K562 (cell line): Measurements from ENCODE around the gene OCIAD1. TPM values are rescaled to one million over a fixed set of nuclear protein-coding genes. Genes with fewer than 3 reads are reported as not detected.

Experiments used
- ATAC-seq: fragments of 200-7000 bp; cut with Tn5 transposase; 3 replicates; pipeline ENCODE4 v1.9.1; 2020; ENCODE audit warnings: moderate library complexity
- BruUV-seq: library from RNA; stranded (reverse); fragments of 400-500 nt; replicated peaks from 2 replicates; lab custom pipeline; 2021; lab: Mats Ljungman, UMichigan
- CTCF ChIA-PET: fragments of 300-600 bp; formaldehyde crosslinking; extraction: SDS; loops from one replicate; lab custom pipeline; 2021; ENCODE audit warnings: low intra/inter-chr PET ratio; lab: Yijun Ruan, JAX
- POLR2A ChIA-PET: fragments of 300-600, 350-650 bp; sonication (Branson Sonifier 250); formaldehyde crosslinking; extraction: SDS; loops from one replicate; lab custom pipeline; 2021; ENCODE audit warnings: antibody characterized with exemption, inconsistent platforms; lab: Yijun Ruan, JAX
- DNase-seq, 4 experiments: peaks; one replicate each; pipeline versions ENCODE4 v3.0.0 to v3.0.0-alpha.2; 2011 to 2018; ENCODE audit warnings: low spot score in 3 of 4, mixed read lengths in 3 of 4; ENCODE audit errors: extremely low read depth in 1 of 4
- FAIRE-seq: peaks from 2 replicates; lab custom pipeline; 2011; peaks lifted over from hg19 to GRCh38; lab: Jason Lieb, UNC
- H2AFZ ChIP-seq: 2 replicates; pipeline ENCODE4 v1.6.0; 2011; ENCODE audit warnings: low read depth, low read length, control low read depth, inconsistent platforms
- H3K27ac ChIP-seq: fragments of 200-600 bp; 3 replicates; pipeline ENCODE4 v1.8.0; 2011; ENCODE audit warnings: low read depth, mild to moderate bottlenecking, control low read depth, inconsistent platforms, low read length, moderate library complexity, mixed read lengths; ENCODE audit errors: extremely low read depth
- H3K27me3 ChIP-seq, 2 experiments: fragments of 300-600 bp in 1 of 2; 2 replicates in 1 of 2; 3 replicates in 1 of 2; pipeline versions ENCODE4 v1.6.0 to v1.8.0; 2011; ENCODE audit warnings: inconsistent platforms in 2 of 2, low read length in 2 of 2, mild to moderate bottlenecking in 1 of 2, mixed read lengths in 1 of 2, moderate library complexity in 1 of 2; ENCODE audit not compliant: control insufficient read depth in 2 of 2, insufficient read depth in 2 of 2
- H3K36me3 ChIP-seq: fragments of 300-600 bp; 3 replicates; pipeline ENCODE4 v1.8.0; 2011; ENCODE audit warnings: mild to moderate bottlenecking, low read length, inconsistent platforms; ENCODE audit not compliant: control insufficient read depth, insufficient read depth
- H3K4me1 ChIP-seq, 2 experiments: fragments of 200-600 bp in 1 of 2; replicated peaks in 1 of 2; 2 replicates in 1 of 2; 3 replicates in 1 of 2; pipeline versions ENCODE4 v1.5.1 to v1.8.0; 2011; ENCODE audit warnings: inconsistent platforms in 2 of 2, low read length in 2 of 2, mild to moderate bottlenecking in 1 of 2, mixed read lengths in 1 of 2, moderate library complexity in 1 of 2; ENCODE audit not compliant: control insufficient read depth in 2 of 2, insufficient read depth in 2 of 2
- H3K4me2 ChIP-seq: 2 replicates; pipeline ENCODE4 v1.6.1; 2011; ENCODE audit warnings: low read length, control low read depth, inconsistent platforms, mixed read lengths; ENCODE audit not compliant: insufficient read depth
- H3K4me3 ChIP-seq: fragments of 200-600 bp; sonication (generic), shearing (Covaris generic); 2 replicates; pipeline ENCODE4 v1.5.1; 2016; ENCODE audit warnings: control low read depth, inconsistent platforms
- H3K79me2 ChIP-seq: fragments of 200-600 bp; 3 replicates; pipeline ENCODE4 v1.8.0; 2011; ENCODE audit warnings: low read length, inconsistent platforms; ENCODE audit not compliant: control insufficient read depth, insufficient read depth
- H3K9ac ChIP-seq, 2 experiments: 2 replicates each; pipeline versions ENCODE4 v1.6.0 to v1.6.1; 2011; ENCODE audit warnings: low read depth in 2 of 2, low read length in 2 of 2, control low read depth in 1 of 2, inconsistent platforms in 1 of 2, mild to moderate bottlenecking in 1 of 2, mixed read lengths in 1 of 2; ENCODE audit not compliant: insufficient read depth in 1 of 2
- H3K9me1 ChIP-seq: one replicate; pipeline ENCODE4 v1.6.0; 2011; ENCODE audit warnings: inconsistent platforms, mild to moderate bottlenecking, low read length, moderate library complexity; ENCODE audit not compliant: control insufficient read depth, insufficient read depth
- H3K9me3 ChIP-seq: replicated peaks from 2 replicates; pipeline ENCODE4 v1.5.1; 2011; ENCODE audit warnings: low read depth, low read length, inconsistent platforms; ENCODE audit not compliant: control insufficient read depth, insufficient read depth
- H4K20me1 ChIP-seq: replicated peaks from 2 replicates; pipeline ENCODE4 v1.6.1; 2011; ENCODE audit warnings: low read length, inconsistent platforms, mixed read lengths; ENCODE audit not compliant: control insufficient read depth, insufficient read depth
- BRD4 ChIP-seq: fragments of 200-600 bp; sonication (generic); IDR thresholded peaks from 2 replicates; pipeline ENCODE4 v1.6.1; 2017; ENCODE audit warnings: inconsistent platforms
- EZH2 ChIP-seq: IDR thresholded peaks from 2 replicates; pipeline ENCODE4 v1.6.1; 2012; ENCODE audit warnings: low read depth, mild to moderate bottlenecking, inconsistent platforms, low read length, borderline replicate concordance
- PHF20 ChIP-seq: fragments of 450-650 bp; IDR thresholded peaks from 2 replicates; pipeline ENCODE4 v1.6.1; 2018; ENCODE audit not compliant: partially characterized antibody
- SIN3B ChIP-seq: fragments of 450-650 bp; IDR thresholded peaks from 2 replicates; pipeline ENCODE4 v1.6.1; 2017; ENCODE audit warnings: low read depth, mild to moderate bottlenecking, moderate library complexity
- WGBS: fragments of 100-300 bp; shearing (Covaris generic); methylation state at CpG from one replicate; pipeline ENCODE4 v1.1.6; 2016; ENCODE audit warnings: low coverage, mixed read lengths; ENCODE audit not compliant: insufficient coverage; ENCODE audit errors: missing lambda C conversion rate; 5-methylcytosine and 5-hydroxymethylcytosine counted together
- in situ Hi-C: fragments of 300-500 bp; cut with MboI; formaldehyde crosslinking; loops from 4 replicates; pipeline ENCODE4 v1.15.0; 2018; ENCODE audit warnings: inconsistent platforms, mixed read lengths
- intact Hi-C: fragments of 100-400 bp; cut with micrococcal nuclease; formaldehyde crosslinking; loops from 2 replicates; pipeline ENCODE4 v1.14.2; 2022
- polyA plus RNA-seq, 8 experiments: library from polyadenylated mRNA; depleted of rRNA in 4 of 8; stranded (reverse) in 5 of 8; unstranded in 3 of 8; fragments of >200 nt; fragmentation: Nextera tagmentation in 2 of 8; fragmentation: Illumina TruSeq in 1 of 8; extraction: Ambion mirVana in 2 of 8; extraction: Trizol in 1 of 8; gene quantifications; 2 replicates each; pipeline versions ENCODE4 v1.2.1 to v1.2.3, GENCODE V29; 2011 to 2014; ENCODE audit warnings: inconsistent platforms in 1 of 8, missing spikeins in 1 of 8
- total RNA-seq, 7 experiments: library from RNA; depleted of rRNA in 6 of 7; stranded (reverse); fragments of >200 nt in 6 of 7; fragmentation: Illumina TruSeq in 2 of 7; extraction: Trizol in 2 of 7; gene quantifications; 2 replicates each; pipeline versions ENCODE4 v1.2.1 to v1.2.3, GENCODE V29; 2011 to 2021; ENCODE audit warnings: low replicate concordance in 1 of 7
- TF ChIP-seq, protein P1 (sequence below): fragments of 200-800 bp; sonication (Bioruptor generic); IDR thresholded peaks from 2 replicates; pipeline ENCODE4 v1.6.1; 2017; ENCODE audit warnings: missing genetic modification characterization, missing compliant biosample characterization
- TF ChIP-seq, protein P2 (sequence below): IDR thresholded peaks from 3 replicates; pipeline ENCODE4 v1.6.1; 2011; ENCODE audit warnings: borderline replicate concordance, mild to moderate bottlenecking, moderate library complexity; ENCODE audit not compliant: insufficient read length; ENCODE audit errors: extremely low read depth

Gene OCIAD1
- total and polyA plus RNA-seq, 9 of the 15 experiments (the other 6 are each of a cell fraction or from before 2014, with no cell fraction given) = 99.0 to 358 (median 196) TPM

DNA sequence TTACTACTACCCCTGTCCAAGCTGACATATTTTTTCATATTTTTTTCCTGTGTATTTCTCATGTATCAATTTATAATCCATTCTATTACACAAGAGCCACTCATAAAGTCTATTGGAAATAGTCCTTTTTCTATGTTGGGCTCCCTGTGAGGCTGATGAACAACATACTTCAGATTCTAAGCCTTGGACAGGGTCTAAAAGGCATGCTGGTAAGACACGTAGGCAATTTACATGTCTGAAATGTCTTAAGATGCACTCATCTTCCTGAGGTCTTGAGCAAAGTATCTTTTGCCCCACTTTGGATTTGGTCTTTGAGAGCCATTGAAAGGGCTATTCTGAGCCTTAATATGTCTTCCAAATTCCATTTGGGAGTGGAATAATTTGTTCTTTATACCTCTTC lies 31.8 kb downstream of the OCIAD1 start:
- no peaks in the 10 kb centered on the region for H3K9me1 ChIP-seq
- no peak for DNase-seq
- H3K27me3 ChIP-seq = no peaks in the 10 kb centered on the region
- CTCF ChIA-PET = no interaction called here
- no peaks in the 10 kb centered on the region for H4K20me1 ChIP-seq
- intact Hi-C loops (no loop called here), in situ Hi-C loops (no loop called here)
- H3K9ac ChIP-seq = no peak overlapping the region
- H3K4me1 ChIP-seq = no peaks in the 10 kb centered on the region
- H3K27ac ChIP-seq = no peak overlapping the region
- no peaks in the 10 kb centered on the region for H3K79me2 ChIP-seq
- POLR2A ChIA-PET = interaction anchor here (1.3 to 1.7 kb wide), 3 partner anchors 12 to 99 kb away, joined by 3 read pairs; no protein-coding TSS in a partner anchor
- no peaks in the 10 kb centered on the region for H3K9me3 ChIP-seq
- 32% methylated on average over 1 of the region's 1 CpG for WGBS
- H3K4me3 ChIP-seq = no peak overlapping the region
- H3K36me3 ChIP-seq = peaks cover 34% of the 10 kb centered on the region; the same call in 2 of the 3 replicates
- ATAC-seq = peak; percentile 37; the same call in 2 of the 3 replicates
- H2AFZ ChIP-seq = no peak overlapping the region
- BruUV-seq = no TSS peak
- H3K4me2 ChIP-seq = no peak overlapping the region
- no peak for FAIRE-seq
- no peak for TF ChIP-seq PHF20
- no peak for TF ChIP-seq SIN3B
- TF ChIP-seq, protein P1, sequence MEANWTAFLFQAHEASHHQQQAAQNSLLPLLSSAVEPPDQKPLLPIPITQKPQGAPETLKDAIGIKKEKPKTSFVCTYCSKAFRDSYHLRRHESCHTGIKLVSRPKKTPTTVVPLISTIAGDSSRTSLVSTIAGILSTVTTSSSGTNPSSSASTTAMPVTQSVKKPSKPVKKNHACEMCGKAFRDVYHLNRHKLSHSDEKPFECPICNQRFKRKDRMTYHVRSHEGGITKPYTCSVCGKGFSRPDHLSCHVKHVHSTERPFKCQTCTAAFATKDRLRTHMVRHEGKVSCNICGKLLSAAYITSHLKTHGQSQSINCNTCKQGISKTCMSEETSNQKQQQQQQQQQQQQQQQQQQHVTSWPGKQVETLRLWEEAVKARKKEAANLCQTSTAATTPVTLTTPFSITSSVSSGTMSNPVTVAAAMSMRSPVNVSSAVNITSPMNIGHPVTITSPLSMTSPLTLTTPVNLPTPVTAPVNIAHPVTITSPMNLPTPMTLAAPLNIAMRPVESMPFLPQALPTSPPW (CRISPR knock-in tag) = no peak
- no peak for TF ChIP-seq BRD4
- TF ChIP-seq, protein P2, sequence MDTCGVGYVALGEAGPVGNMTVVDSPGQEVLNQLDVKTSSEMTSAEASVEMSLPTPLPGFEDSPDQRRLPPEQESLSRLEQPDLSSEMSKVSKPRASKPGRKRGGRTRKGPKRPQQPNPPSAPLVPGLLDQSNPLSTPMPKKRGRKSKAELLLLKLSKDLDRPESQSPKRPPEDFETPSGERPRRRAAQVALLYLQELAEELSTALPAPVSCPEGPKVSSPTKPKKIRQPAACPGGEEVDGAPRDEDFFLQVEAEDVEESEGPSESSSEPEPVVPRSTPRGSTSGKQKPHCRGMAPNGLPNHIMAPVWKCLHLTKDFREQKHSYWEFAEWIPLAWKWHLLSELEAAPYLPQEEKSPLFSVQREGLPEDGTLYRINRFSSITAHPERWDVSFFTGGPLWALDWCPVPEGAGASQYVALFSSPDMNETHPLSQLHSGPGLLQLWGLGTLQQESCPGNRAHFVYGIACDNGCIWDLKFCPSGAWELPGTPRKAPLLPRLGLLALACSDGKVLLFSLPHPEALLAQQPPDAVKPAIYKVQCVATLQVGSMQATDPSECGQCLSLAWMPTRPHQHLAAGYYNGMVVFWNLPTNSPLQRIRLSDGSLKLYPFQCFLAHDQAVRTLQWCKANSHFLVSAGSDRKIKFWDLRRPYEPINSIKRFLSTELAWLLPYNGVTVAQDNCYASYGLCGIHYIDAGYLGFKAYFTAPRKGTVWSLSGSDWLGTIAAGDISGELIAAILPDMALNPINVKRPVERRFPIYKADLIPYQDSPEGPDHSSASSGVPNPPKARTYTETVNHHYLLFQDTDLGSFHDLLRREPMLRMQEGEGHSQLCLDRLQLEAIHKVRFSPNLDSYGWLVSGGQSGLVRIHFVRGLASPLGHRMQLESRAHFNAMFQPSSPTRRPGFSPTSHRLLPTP = no peak
- no peak for TF ChIP-seq EZH2
